NCI-H82 treated with DMSO at 0.1 percent for 48 hours (cell line): Measurements from ENCODE around the gene DTD1.
A peak's percentile ranks its signal among the peaks of the same experiment; 100 is the strongest.

Experiments
- DNase-seq: peaks from one replicate; lab custom pipeline; 2025; ENCODE audit not compliant: unreplicated experiment; lab: John Stamatoyannopoulos, UW

The DTD1 gene

DNA sequence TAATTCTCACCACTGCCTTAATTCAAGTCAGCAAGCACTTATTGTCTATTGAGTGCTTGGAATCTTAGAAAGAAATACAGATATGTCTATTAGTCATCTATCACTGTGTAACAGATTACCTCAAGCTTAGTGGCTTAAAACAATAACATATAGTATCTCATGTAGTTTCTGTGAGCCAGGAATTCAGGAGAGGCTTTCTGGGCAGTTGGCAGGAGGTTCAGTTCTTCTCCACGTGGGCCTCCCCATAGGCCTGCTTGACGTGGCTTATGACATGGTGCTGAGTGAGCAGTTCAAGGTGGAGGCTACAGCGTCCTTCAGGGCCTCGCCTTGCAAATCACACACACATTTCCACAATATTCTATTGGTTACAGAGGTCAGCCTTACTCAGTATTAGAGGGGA lies 69.7 kb downstream of the DTD1 start:
- DNase-seq = no peak

- no peak for DNase-seq
These were observed 74.6 kb downstream of the DTD1 start for GRCh38 chr20:18662279-18663040.

- DNase-seq = no peak
These were observed 76.1 kb downstream of the DTD1 start for GRCh38 chr20:18663932-18664331.

DNA sequence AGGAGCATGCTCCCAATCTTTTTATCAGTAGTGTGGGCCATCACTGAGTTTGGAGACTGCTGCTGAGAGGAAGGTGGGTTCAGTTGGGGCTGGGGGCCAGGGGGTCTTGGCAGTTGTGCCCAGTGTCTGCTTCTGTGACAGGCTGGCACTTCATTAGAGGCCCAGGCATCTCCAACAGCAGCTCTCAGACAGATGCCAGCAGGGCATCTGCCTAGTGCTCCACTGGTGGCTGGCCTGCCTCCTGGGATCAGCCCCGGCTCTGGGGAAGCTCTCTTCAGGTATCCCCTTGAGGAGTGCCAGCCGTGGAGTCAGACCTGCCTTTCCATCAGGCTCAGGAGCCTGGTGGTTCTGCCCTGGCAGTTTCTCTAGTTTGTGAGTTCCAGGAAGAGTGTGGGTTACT lies 77.3 kb downstream of the DTD1 start:
- DNase-seq = no peak

DNA sequence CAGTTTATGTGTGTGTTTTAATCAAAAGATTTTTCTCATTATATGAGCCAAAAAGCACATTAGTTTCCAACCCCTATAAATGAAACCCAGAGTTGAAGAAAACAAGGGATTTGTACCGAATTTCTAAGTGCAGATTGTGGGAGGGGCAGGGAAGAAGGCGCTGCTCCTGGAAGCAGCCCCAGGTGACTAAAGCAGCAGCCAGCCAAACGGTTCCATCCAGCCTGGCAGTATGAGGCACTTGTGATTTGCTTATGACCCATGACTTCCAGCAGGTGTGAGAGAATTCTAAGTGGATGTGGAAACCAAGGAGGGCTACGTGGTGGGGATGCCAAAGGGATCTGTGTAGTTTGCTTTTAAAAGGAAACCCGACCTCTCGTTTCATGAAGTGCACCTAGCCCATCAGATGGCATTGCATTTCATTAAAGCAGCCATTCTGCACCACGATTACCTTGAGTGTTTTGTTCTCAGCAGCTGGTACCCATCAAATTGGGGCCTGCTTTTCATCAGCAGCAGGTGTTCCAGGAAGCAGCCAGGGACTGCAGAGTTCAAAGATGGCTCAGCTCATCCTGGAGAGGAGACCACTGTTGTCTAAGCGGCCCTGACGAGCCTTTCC lies 79.1 kb downstream of the DTD1 start:
- DNase-seq = no peak

- DNase-seq = no peak
These were observed 81.6 kb downstream of the DTD1 start for GRCh38 chr20:18669241-18670019.

GRCh38 chr20:18671203-18671710 lies 83.4 kb downstream of the DTD1 start:
- no peak for DNase-seq

- peak; percentile 99 for DNase-seq
These were observed 85.0 kb downstream of the DTD1 start for GRCh38 chr20:18672834-18673233.

DNA sequence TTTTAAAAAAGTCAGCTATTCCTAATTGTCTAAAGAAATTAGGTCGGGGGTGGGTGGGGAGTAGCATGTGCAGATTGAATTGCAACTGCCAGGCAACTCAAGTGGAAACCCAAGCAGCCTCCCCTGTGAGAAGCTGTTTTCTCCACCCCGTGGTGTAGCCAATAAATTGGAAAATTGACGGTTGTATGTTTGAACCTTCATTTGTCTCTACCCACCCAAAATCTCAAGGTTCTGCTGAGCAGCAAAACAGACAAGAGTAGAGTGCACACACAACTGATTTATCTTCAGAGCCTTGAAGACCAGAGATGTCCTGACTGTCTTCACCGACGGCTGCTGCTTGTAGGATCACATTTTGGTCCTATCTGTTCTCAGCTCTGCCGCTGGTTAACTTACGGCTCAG lies 88.5 kb downstream of the DTD1 start:
- no peak for DNase-seq

- no peak for DNase-seq
These were observed 89.3 kb downstream of the DTD1 start for GRCh38 chr20:18677126-18677525.

DNA sequence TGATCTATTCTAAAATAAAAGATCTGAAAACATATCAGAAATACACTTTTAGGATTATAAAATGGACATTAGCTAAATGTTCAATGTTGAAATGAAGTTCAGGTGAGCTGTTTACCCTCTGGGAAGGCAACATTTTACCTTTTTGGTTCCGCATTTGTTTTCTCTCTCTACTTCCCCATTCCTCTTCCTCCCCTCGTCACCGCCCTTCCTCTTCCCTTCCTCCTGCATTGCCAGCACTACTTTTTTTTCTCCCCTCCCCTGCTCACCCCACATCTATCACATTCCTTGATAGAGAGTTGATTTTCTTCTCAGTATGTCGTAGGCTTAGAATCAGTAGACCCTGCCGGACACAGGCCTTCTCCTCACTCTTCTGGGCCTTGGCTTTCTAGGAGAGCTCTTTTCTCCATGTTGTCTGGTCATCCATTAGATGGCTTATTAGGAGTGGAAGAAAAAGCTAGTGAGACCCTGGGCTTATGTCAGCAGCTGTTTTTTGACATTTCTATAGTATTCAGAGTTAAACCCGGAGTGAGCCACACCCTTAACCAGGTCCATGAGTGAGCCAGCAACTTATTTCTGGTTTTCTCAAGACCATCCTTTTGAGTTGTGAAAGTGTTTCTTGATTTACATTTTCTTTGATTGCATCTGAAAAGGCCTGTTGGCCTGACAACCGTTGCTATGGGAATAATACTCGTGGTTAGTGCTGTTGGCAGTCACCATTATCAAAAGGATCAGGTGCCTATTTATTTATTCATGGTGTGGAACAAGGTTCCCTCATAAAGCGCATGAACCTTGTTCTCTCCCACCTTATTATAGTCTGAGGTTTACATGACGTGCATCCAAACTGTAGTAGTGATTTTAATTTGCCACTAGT lies 90.9 kb downstream of the DTD1 start:
- no peak for DNase-seq

- no peak for DNase-seq
These were observed 96.0 kb downstream of the DTD1 start for GRCh38 chr20:18683839-18684238.

GRCh38 chr20:18684775-18685174 lies 96.9 kb downstream of the DTD1 start:
- no peak for DNase-seq

- DNase-seq = no peak
These were observed 97.6 kb downstream of the DTD1 start for GRCh38 chr20:18685406-18685805.

DNA sequence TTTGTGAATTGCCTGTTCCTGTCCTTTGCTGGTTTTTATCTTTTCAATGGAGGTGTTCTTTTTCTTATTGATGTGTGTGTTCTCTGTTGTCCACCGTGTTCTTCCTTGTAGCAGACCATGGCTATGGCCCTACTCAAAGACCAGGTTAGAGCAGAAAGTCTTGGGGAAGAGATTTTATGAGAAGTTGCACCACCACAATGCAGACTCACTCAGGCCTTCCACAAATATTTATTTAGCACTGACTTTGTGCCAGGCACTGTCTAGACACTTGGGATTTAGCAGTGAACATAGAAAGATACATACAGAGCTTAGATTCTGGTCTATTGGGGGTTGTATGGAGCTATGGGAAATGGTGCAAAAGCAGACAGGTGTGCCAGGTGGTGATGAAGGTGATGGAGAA lies 98.8 kb downstream of the DTD1 start:
- DNase-seq = no peak

DNA sequence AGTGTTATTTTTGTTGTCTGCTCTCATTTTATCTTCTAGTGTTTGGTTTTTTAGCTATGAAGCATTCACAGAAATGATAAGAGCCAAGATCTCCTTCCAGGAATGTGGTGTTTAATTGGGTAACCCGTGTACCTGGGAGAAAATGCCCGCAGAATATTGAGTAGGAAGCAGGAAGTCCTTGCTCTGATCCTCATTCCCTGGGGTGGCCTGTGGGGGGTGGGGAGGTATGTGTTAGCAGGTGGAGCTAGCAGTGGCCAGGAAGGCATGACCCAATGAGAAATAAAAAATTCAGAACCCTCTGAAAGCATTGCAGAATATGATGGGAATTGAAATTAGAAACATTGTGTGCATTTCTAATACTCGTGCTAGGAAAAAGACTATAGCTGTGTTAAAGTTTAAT lies 100.8 kb downstream of the DTD1 start:
- DNase-seq = no peak

GRCh38 chr20:18689557-18689956 lies 101.7 kb downstream of the DTD1 start:
- no peak for DNase-seq

- no peak for DNase-seq
These were observed 104.6 kb downstream of the DTD1 start for GRCh38 chr20:18692447-18692846.

DNA sequence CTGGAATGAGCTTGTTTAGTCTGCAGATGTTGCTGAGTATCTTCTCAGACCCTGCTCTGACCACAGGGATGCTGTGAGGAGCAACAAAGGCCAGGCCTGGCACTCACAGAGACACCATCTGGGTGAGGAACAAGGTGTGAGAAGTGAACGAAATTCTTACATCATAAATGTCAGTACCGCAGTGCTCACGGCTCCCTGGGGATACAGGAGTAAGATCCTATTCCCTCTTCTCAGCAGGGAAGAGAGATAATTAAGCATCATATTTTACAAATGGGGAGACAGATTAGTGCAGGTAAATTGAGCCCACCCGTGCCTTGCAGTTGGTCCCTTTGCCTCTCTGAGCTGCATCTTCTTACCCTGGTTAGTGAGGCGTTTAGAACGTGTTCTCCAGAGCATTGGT lies 106.2 kb downstream of the DTD1 start:
- DNase-seq = no peak

DNA sequence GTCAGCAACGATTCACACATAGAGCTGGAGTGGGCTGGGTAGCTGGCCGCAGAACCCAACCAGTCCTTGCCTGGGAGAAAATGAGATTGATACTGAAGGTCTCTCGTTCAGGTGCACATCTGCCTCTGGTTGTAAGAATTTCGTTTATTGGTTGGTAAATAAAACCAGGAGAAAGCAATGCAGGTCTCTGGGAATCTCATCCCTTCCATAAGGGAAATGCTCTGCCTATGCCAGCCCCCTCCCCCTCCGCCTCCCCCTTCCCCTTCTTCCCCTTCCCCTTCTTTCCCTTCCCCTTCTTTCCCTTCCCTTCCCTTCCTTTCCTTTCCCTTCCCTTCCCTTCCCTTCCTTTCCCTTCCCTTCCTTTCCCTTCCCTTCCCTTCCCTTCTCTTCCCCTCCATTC lies 107.3 kb downstream of the DTD1 start:
- no peak for DNase-seq
